Loucy (cell line): ENCODE measurements around the gene TICRR.
A peak's percentile ranks its signal among the peaks of the same experiment; 100 is the strongest.

ENCODE experiments used
- H2AFZ ChIP-seq: fragments of 200-600 bp; sonication (generic); 2 replicates; pipeline ENCODE4 v1.6.0; 2016; ENCODE audit warnings: antibody characterized with exemption, mild to moderate bottlenecking, low read length, moderate library complexity
- H3F3A ChIP-seq: fragments of 200-600 bp; 2 replicates; pipeline ENCODE4 v1.6.0; 2016; ENCODE audit warnings: antibody characterized with exemption, low read depth, mild to moderate bottlenecking
- H3K27me3 ChIP-seq: fragments of 200-600 bp; sonication (generic); 2 replicates; pipeline ENCODE4 v1.6.1; 2014; ENCODE audit warnings: low read length, mild to moderate bottlenecking; ENCODE audit not compliant: insufficient read depth, poor library complexity, severe bottlenecking
- H3K36me3 ChIP-seq: fragments of 200-600 bp; sonication (generic); 2 replicates; pipeline ENCODE4 v1.6.1; 2016; ENCODE audit warnings: low read length; ENCODE audit not compliant: insufficient read depth
- H3K4me1 ChIP-seq: fragments of 200-600 bp; sonication (generic); 2 replicates; pipeline ENCODE4 v1.5.1; 2014; ENCODE audit warnings: low read length, mild to moderate bottlenecking; ENCODE audit not compliant: insufficient read depth, poor library complexity, severe bottlenecking
- H3K4me2 ChIP-seq: fragments of 200-600 bp; sonication (generic); 2 replicates; pipeline ENCODE4 v1.6.0; 2014; ENCODE audit warnings: antibody characterized with exemption, low read length, low read depth, mild to moderate bottlenecking; ENCODE audit not compliant: poor library complexity, severe bottlenecking
- H3K4me3 ChIP-seq: fragments of 200-600 bp; sonication (generic); 2 replicates; pipeline ENCODE4 v1.5.1; 2014; ENCODE audit warnings: low read length, mild to moderate bottlenecking, mixed read lengths; ENCODE audit not compliant: poor library complexity, severe bottlenecking
- H3K79me2 ChIP-seq: fragments of 200-600 bp; sonication (generic); 2 replicates; pipeline ENCODE4 v1.6.1; 2014; ENCODE audit warnings: low read length; ENCODE audit not compliant: insufficient read depth
- H3K9ac ChIP-seq: fragments of 200-600 bp; sonication (generic); 2 replicates; pipeline ENCODE4 v1.6.0; 2014; ENCODE audit warnings: mild to moderate bottlenecking, low read depth, low read length, moderate library complexity; ENCODE audit not compliant: poor library complexity, severe bottlenecking
- H3K9me2 ChIP-seq: fragments of 200-600 bp; sonication (generic); replicated peaks from 2 replicates; pipeline ENCODE4 v1.6.1; 2016; ENCODE audit warnings: low read depth, low read length, mixed read lengths
- H3K9me3 ChIP-seq: fragments of 200-600 bp; sonication (generic); 2 replicates; pipeline ENCODE4 v1.6.1; 2014; ENCODE audit warnings: mild to moderate bottlenecking, antibody characterized with exemption, low read length, low read depth; ENCODE audit not compliant: insufficient read depth
- H4K20me1 ChIP-seq: fragments of 200-600 bp; sonication (generic); 2 replicates; pipeline ENCODE4 v1.6.0; 2014; ENCODE audit warnings: antibody characterized with exemption, low read length, mild to moderate bottlenecking; ENCODE audit not compliant: insufficient read depth, poor library complexity, severe bottlenecking
- EZH2phosphoT487 ChIP-seq: fragments of 200-600 bp; IDR thresholded peaks from 2 replicates; pipeline ENCODE4 v1.6.1; 2018; ENCODE audit warnings: antibody characterized with exemption, mild to moderate bottlenecking, moderate library complexity, borderline replicate concordance
- TF ChIP-seq, protein P1 (sequence below): fragments of 200-600 bp; sonication (generic); conservative IDR thresholded peaks from 2 replicates; pipeline ENCODE4 v1.5.1; 2014; ENCODE audit warnings: mild to moderate bottlenecking, antibody characterized with exemption, low read length

The TICRR gene

DNA sequence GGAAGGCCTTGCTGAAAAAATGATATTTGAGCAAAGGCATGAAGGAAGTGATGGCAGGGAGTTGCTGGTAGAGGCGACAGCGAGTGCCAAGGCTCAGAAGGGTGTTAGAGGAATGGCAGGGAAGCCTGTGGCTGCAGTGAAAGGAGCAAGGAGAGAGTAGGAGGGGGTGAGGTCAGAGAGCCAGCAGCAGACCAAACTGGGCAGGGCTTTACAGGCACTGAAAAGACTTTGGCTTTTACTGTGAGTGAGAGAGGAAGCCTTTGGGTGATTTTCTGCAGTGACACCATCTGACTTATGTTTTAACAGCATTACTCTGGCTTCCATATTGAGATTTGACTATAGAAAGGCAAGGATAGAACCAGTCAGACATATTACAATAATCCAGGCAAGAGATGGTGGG lies 11.4 kb downstream of the TICRR start:
- Histone ChIP-seq H3K36me3 (peaks cover 85% of the 10 kb centered on the region), H3K27me3 (no peaks in the 10 kb centered on the region), H3K4me2 (peak overlapping the region; percentile 18), H3K9ac (no peak overlapping the region), H3K9me2 (no peaks in the 10 kb centered on the region), H3K4me3 (no peak overlapping the region), H4K20me1 (peaks cover 51% of the 10 kb centered on the region), H2AFZ (no peak overlapping the region), H3K79me2 (peaks cover 87% of the 10 kb centered on the region), H3F3A (no peaks in the 10 kb centered on the region), H3K4me1 (peaks cover 38% of the 10 kb centered on the region), H3K9me3 (no peaks in the 10 kb centered on the region)
- TF ChIP-seq, protein P1, sequence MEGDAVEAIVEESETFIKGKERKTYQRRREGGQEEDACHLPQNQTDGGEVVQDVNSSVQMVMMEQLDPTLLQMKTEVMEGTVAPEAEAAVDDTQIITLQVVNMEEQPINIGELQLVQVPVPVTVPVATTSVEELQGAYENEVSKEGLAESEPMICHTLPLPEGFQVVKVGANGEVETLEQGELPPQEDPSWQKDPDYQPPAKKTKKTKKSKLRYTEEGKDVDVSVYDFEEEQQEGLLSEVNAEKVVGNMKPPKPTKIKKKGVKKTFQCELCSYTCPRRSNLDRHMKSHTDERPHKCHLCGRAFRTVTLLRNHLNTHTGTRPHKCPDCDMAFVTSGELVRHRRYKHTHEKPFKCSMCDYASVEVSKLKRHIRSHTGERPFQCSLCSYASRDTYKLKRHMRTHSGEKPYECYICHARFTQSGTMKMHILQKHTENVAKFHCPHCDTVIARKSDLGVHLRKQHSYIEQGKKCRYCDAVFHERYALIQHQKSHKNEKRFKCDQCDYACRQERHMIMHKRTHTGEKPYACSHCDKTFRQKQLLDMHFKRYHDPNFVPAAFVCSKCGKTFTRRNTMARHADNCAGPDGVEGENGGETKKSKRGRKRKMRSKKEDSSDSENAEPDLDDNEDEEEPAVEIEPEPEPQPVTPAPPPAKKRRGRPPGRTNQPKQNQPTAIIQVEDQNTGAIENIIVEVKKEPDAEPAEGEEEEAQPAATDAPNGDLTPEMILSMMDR, result no peak
- no peak for TF ChIP-seq EZH2phosphoT487

GRCh38 chr15:89587955-89588354 lies 12.7 kb downstream of the TICRR start:
- Histone ChIP-seq H3K9ac (no peak overlapping the region), H3F3A (no peaks in the 10 kb centered on the region), H3K4me3 (no peak overlapping the region), H3K27me3 (no peaks in the 10 kb centered on the region), H3K36me3 (peaks cover 91% of the 10 kb centered on the region), H3K9me3 (no peaks in the 10 kb centered on the region), H2AFZ (no peak overlapping the region), H3K9me2 (no peaks in the 10 kb centered on the region), H3K4me1 (peaks cover 26% of the 10 kb centered on the region), H4K20me1 (peaks cover 41% of the 10 kb centered on the region), H3K79me2 (peaks cover 74% of the 10 kb centered on the region), H3K4me2 (no peak overlapping the region)
- TF ChIP-seq, protein P1, result no peak
- TF ChIP-seq EZH2phosphoT487, result no peak

- Histone ChIP-seq H3K36me3 (peaks cover 91% of the 10 kb centered on the region), H3K27me3 (no peaks in the 10 kb centered on the region), H3K79me2 (peaks cover 44% of the 10 kb centered on the region), H3F3A (no peaks in the 10 kb centered on the region), H3K4me1 (peaks cover 9% of the 10 kb centered on the region), H3K4me3 (no peak overlapping the region), H3K9me3 (no peaks in the 10 kb centered on the region), H4K20me1 (peaks cover 20% of the 10 kb centered on the region), H3K4me2 (no peak overlapping the region), H3K9ac (no peak overlapping the region), H3K9me2 (no peaks in the 10 kb centered on the region), H2AFZ (no peak overlapping the region)
- TF ChIP-seq EZH2phosphoT487, result no peak
- TF ChIP-seq, protein P1, result no peak
These were observed 16.6 kb downstream of the TICRR start for GRCh38 chr15:89591834-89592233.
